ENCODE measurements around the gene ARFIP1.
"Not testable (repeated sequence)": the region's sequence is repeated elsewhere in the genome, so short reads cannot be mapped to it uniquely, and the experiment has no call there.

GRCh38 chr4:152866432-152866993, 86.8 kb downstream of the ARFIP1 start:
- TF ChIP-seq CTCF, EP300 (IDR thresholded peaks at IDR 0.05): not testable (repeated sequence)
